GM20431 (cell line): ENCODE results near the gene SUSD1.

Experiments
- in situ Hi-C: fragments of 300-500 bp; cut with MseI, MboI; formaldehyde crosslinking; loops from one replicate; pipeline ENCODE4 v1.15.0; 2020; ENCODE audit warnings: low sequenced_read_pairs; ENCODE audit not compliant: unreplicated experiment

Gene SUSD1

DNA sequence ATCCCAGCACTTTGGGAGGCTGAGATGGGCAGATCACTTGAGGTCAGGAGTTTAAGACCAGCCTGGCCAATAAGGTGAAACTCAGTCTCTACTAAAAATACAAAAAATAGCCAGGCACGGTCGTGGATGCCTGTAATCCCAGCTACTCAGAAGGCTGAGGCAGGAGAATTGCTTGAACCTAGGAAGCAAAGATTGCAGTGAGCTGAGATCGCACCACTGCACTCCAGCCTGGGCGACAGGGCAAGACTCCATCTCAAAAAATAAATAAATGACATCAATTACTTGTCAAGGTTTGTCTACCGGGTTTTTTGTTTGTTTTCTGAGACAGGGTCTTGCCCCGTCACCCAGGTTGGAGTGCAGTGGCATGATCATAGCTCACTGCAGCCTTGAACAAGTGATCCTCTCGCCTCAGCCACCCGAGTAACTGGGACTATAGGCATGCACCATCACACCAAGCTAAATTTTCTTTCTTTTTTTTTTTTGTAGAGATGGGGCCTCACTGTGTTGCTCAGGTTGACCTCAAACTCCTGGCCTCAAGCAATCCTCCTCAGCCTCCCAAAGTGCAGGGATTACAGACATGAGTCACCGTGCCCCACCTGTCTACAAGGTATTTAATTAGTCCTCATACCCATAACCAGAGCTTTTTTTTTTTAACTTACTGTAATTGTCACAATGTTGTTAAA lies 64.9 kb downstream of the SUSD1 start:
- in situ Hi-C loops, result no loop called here

DNA sequence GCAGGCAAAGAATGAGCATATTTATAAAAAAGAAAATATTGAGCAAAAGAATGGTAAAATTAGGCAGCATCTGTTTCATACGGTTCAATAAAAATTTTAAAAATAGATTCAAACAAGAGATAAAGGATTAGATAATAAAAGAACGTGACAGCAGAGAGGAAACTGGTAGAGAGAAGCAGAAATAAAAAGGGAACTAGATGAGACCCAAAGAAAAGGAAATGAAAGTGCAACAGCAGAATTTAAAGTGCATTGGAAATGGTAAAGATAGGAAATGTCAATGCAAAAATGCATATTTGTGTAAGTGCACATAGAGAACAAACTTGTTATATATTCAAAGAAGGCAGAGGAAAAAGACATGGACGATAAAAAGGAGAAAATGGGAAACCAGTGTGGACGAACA lies 70.2 kb downstream of the SUSD1 start:
- in situ Hi-C loops, result no loop called here

DNA sequence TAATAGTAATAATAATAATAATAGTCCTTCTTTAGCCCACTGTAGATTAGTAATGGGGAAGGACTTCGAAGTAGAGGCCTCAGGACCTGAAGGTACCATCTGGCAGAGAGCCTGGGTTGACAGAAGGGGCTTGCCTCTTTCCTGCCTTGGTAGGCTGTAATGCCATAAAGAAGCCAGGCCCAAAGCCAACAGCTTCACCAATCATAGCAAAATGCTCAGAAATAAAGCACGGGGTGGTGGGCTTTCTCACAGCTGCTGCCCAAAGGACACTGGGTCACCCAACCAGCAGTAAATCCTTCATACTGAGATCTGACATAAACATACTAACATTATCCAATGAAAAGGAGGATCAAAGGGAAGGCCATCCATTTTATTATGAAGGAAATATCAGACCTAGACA lies 70.7 kb downstream of the SUSD1 start:
- in situ Hi-C loops, result no loop called here

GRCh38 chr9:112103405-112103804 lies 71.7 kb downstream of the SUSD1 start:
- in situ Hi-C loops, result no loop called here

DNA sequence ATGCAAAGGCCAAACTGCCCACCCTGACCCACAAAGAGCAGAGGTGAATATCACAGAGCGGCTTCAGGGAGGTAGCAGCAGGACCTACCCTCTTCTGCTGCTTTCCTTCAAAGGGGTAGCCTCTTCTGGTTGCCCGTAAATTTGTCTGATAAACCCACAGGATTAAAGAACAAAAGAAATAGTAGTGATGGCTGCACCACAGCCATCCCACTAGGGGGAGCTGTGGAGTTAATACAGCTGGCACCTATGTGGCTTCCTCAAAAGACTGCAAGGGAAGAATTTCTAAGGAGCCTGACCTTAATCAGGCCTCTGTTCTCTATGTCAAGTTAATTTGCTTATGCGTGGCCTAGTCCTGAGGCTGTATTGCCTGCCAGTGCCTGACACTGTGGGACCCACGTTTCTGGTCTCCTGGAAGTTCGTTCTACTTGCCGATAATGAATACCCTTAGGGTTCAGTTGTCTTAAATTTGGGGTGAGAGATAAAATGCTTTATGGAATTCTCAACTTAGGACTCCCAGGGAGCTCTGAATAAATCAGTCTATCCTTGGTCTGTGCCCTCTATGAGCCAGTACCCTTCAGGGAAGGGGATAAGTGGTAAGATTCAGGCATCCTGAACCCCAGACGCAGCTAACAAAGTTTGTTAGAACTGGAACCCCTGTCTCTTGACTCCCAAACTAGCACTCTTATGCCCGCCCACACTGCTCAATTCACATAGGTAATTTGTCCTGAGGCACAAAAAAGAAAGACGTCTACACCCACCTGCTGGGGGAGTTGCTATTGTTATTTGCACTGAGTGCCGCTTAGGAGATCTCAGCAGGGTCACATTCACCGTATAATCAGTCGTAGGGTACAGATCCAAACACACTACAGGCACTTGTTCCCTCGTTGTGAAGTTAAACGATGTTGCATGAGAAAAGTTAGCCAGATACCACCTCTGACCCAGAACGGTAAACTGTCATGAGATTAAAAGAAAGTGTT lies 77.1 kb downstream of the SUSD1 start:
- in situ Hi-C loops, result loop anchor here (25.0 kb wide), 1 partner anchor 689 kb away; no protein-coding TSS in a partner anchor

DNA sequence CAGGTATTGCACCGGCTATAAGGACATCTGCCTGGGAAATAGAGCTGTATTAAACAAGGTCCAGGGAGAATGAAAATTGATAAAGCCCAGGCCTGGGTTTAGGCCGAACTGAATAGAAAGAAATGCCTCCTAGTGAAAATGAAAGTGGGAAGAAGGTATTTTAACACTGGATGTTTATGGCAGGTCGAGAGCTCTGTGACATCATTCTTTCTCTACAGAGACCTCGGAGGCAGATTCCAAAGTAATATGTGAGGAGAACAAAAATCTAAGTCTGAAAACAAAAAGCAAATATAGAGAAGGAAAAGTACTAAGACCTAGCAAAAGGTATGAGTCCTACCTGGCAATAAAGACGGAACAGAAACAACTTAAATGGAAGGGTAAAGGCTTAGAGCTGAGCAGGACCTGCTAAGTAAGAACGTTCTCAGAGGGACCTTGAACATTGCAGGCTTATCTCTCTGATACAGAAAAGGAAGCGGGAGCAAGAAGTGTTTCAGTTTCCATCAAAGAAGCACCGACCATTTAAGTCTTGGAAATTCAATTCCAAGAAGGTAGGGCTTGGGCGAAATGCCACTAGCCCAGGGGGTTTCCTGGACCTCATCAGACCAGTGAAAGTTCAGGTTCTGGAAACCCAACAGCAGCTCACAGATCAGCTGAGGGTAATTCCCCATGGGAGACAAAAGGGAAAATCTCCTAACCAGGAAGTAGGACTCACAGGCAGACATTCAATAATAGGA lies 80.0 kb downstream of the SUSD1 start:
- in situ Hi-C loops, result loop anchor here (5.0 to 25.0 kb wide), 2 partner anchors 262 to 692 kb away; no protein-coding TSS in a partner anchor

DNA sequence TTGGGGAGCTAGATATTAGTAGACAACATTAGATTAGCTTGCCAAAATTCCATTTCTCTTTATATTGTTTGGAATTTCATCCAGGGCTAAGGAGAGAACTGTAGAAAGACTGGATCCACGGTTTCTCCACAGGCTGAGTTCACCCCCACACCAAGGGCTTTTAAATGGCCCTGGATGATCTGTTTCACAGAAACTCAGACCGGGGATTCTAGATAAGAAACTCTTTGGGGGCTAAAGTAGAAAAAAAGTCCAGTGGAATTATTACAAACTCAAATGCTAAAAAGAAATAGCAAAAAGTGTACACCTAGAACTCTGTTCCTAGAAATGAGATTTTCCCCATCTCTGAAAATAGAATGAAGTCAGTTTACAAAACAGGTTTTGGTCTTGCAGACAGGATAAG lies 80.9 kb downstream of the SUSD1 start:
- in situ Hi-C loops, result loop anchor here (5.0 to 25.0 kb wide), 2 partner anchors 263 to 693 kb away; no protein-coding TSS in a partner anchor

GRCh38 chr9:112093870-112094216 lies 81.3 kb downstream of the SUSD1 start:
- in situ Hi-C loops, result loop anchor here (5.0 to 25.0 kb wide), 2 partner anchors 263 to 693 kb away; no protein-coding TSS in a partner anchor

GRCh38 chr9:112093147-112093869 lies 81.8 kb downstream of the SUSD1 start:
- in situ Hi-C loops, result loop anchor here (5.0 to 25.0 kb wide), 2 partner anchors 264 to 694 kb away; no protein-coding TSS in a partner anchor

- in situ Hi-C loops, result loop anchor here (5.0 to 25.0 kb wide), 2 partner anchors 265 to 695 kb away; no protein-coding TSS in a partner anchor
Observed at GRCh38 chr9:112091810-112092209, 83.3 kb downstream of the SUSD1 start.

DNA sequence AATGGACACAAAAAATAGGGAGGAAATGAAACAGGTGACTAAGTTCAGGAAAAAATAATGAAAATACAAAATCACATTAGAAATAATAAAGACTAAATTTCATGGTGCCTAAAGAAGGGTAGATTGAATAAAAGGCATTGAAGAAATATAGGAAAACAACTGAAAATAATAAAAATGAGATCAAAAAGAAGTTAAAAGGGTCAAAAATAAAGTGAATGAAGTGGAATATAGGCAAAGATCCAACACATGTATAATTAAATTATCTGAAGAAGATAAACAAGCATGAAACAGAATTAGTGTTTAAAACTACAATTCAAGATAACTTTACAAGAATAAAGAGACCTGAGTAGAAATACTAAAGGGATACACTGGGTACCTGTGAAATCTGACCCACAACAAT lies 87.6 kb downstream of the SUSD1 start:
- in situ Hi-C loops, result loop anchor here (25.0 kb wide), 1 partner anchor 700 kb away; no protein-coding TSS in a partner anchor

- in situ Hi-C loops, result loop anchor here (25.0 kb wide), 1 partner anchor 701 kb away; no protein-coding TSS in a partner anchor
Observed at GRCh38 chr9:112086627-112087026, 88.5 kb downstream of the SUSD1 start.

DNA sequence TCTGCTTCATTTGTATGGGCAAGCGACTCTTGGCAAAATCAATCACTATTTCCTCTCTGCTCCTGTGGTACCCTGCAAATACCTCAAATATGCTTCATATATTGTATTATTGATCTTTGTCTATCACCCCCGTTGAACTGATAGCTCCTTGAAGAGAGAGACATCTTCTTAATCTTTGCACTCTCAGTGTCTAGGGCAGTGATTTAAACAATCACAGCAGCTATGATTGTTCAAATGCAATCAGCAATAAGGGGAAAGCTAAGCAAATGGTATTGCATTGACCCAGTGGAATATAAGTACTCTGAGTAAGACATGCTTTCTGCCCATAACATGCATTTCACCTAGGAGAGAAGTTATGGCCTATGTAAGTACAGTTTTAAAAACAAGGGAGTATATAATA lies 90.2 kb downstream of the SUSD1 start:
- in situ Hi-C loops, result loop anchor here (25.0 kb wide), 1 partner anchor 702 kb away; no protein-coding TSS in a partner anchor

GRCh38 chr9:112084334-112084733 lies 90.8 kb downstream of the SUSD1 start:
- in situ Hi-C loops, result loop anchor here (25.0 kb wide), 1 partner anchor 703 kb away; no protein-coding TSS in a partner anchor

GRCh38 chr9:112081918-112082729 lies 93.0 kb downstream of the SUSD1 start:
- in situ Hi-C loops, result loop anchor here (25.0 kb wide), 1 partner anchor 705 kb away; no protein-coding TSS in a partner anchor

- in situ Hi-C loops, result loop anchor here (25.0 kb wide), 1 partner anchor 706 kb away; no protein-coding TSS in a partner anchor
Observed at GRCh38 chr9:112080831-112081542, 94.1 kb downstream of the SUSD1 start.

- in situ Hi-C loops, result loop anchor here (10.0 to 25.0 kb wide), 2 partner anchors 314 to 709 kb away; no protein-coding TSS in a partner anchor
Observed at GRCh38 chr9:112078432-112078831, 96.7 kb downstream of the SUSD1 start.
